K562 (cell line): ENCODE results near the gene MGAT1. TPM values are rescaled to one million over a fixed set of nuclear protein-coding genes. Genes with fewer than 3 reads are reported as not detected.
A peak's percentile ranks its signal among the peaks of the same experiment; 100 is the strongest.

Experiments
- CCAR2 ChIP-seq: fragments of 200-400 bp; formaldehyde crosslinking; IDR thresholded peaks from 2 replicates; pipeline ENCODE4 v1.6.1; 2017; ENCODE audit warnings: mild to moderate bottlenecking, low read depth, low read length
- GTF2F1 ChIP-seq: IDR thresholded peaks from 2 replicates; pipeline ENCODE4 v1.6.1; 2011; ENCODE audit warnings: low read depth, low read length, improper control_type of control experiment
- HDAC2 ChIP-seq: fragments of 450-650 bp; IDR thresholded peaks from 2 replicates; pipeline ENCODE4 v1.6.1; 2016; ENCODE audit warnings: mild to moderate bottlenecking
- SAP30 ChIP-seq: fragments of 200-600 bp; sonication (generic); IDR thresholded peaks from 2 replicates; pipeline ENCODE4 v1.6.1; 2012; ENCODE audit warnings: borderline replicate concordance, low read depth, mild to moderate bottlenecking, moderate library complexity, low read length, control low read depth, inconsistent platforms; ENCODE audit not compliant: insufficient read depth, poor library complexity, severe bottlenecking
- SMARCA4 ChIP-seq: fragments of 450-650 bp; IDR thresholded peaks from 2 replicates; pipeline ENCODE4 v1.6.1; 2016
- SMARCB1 ChIP-seq: IDR thresholded peaks from 2 replicates; pipeline ENCODE4 v1.6.1; 2011; ENCODE audit warnings: improper control_type of control experiment, low read depth; ENCODE audit not compliant: insufficient read length
- TAF1 ChIP-seq: IDR thresholded peaks from 2 replicates; pipeline ENCODE4 v1.6.1; 2011; ENCODE audit warnings: mild to moderate bottlenecking, low read length, moderate library complexity; ENCODE audit not compliant: insufficient read depth, control insufficient read depth, severe bottlenecking; ENCODE audit errors: extremely low read depth
- TEAD2 ChIP-seq: fragments of 450-650 bp; IDR thresholded peaks from 2 replicates; pipeline ENCODE4 v1.6.1; 2016; ENCODE audit warnings: missing genetic modification characterization, control low read depth, missing compliant biosample characterization
- ZNF398 ChIP-seq: fragments of 250-450 bp; sonication (Bioruptor Pico); IDR thresholded peaks from 2 replicates; pipeline ENCODE4 v1.8.0; 2021; ENCODE audit warnings: moderate library complexity, mild to moderate bottlenecking, inconsistent platforms
- ZNF436 ChIP-seq: fragments of 250-450, 450-650 bp; sonication (Bioruptor Pico); formaldehyde crosslinking; IDR thresholded peaks from 2 replicates; pipeline ENCODE4 v1.7.0; 2020; ENCODE audit warnings: mild to moderate bottlenecking
- ZNF695 ChIP-seq: fragments of 450-650 bp; formaldehyde crosslinking; IDR thresholded peaks from 2 replicates; pipeline ENCODE4 v1.4.0; 2020; ENCODE audit warnings: mild to moderate bottlenecking, moderate library complexity
- ZSCAN29 ChIP-seq: fragments of 450-650 bp; IDR thresholded peaks from 2 replicates; pipeline ENCODE4 v1.6.1; 2017
- ZSCAN32 ChIP-seq: fragments of 450-650 bp; formaldehyde crosslinking; IDR thresholded peaks from 2 replicates; pipeline ENCODE4 v1.4.0; 2020; ENCODE audit warnings: mild to moderate bottlenecking, moderate library complexity
- polyA plus RNA-seq, 8 experiments: library from polyadenylated mRNA; depleted of rRNA in 4 of 8; stranded (reverse) in 5 of 8; unstranded in 3 of 8; fragments of >200 nt; fragmentation: Nextera tagmentation in 2 of 8; fragmentation: Illumina TruSeq in 1 of 8; extraction: Ambion mirVana in 2 of 8; extraction: Trizol in 1 of 8; gene quantifications; 2 replicates each; pipeline versions ENCODE4 v1.2.1 to v1.2.3, GENCODE V29; 2011 to 2014; ENCODE audit warnings: inconsistent platforms in 1 of 8, missing spikeins in 1 of 8
- total RNA-seq, 7 experiments: library from RNA; depleted of rRNA in 6 of 7; stranded (reverse); fragments of >200 nt in 6 of 7; fragmentation: Illumina TruSeq in 2 of 7; extraction: Trizol in 2 of 7; gene quantifications; 2 replicates each; pipeline versions ENCODE4 v1.2.1 to v1.2.3, GENCODE V29; 2011 to 2021; ENCODE audit warnings: low replicate concordance in 1 of 7
- TF ChIP-seq, protein P1 (sequence below), 2 experiments: fragments of 450-650 bp; formaldehyde crosslinking in 1 of 2; IDR thresholded peaks; 2 replicates each; pipeline versions ENCODE4 v1.4.0 to v1.6.1; 2014 to 2020; ENCODE audit warnings: mild to moderate bottlenecking in 2 of 2, borderline replicate concordance in 1 of 2, low read depth in 1 of 2
- TF ChIP-seq, protein P2 (sequence below): fragments of 250-450 bp; sonication (Bioruptor Pico); IDR thresholded peaks from 2 replicates; pipeline ENCODE4 v1.5.0; 2020; ENCODE audit warnings: mild to moderate bottlenecking

The MGAT1 gene
- total and polyA plus RNA-seq, 9 of the 15 experiments (the other 6 are each of a cell fraction or from before 2014, with no cell fraction given), result 3.9 to 82.7 (median 44.5) TPM

DNA sequence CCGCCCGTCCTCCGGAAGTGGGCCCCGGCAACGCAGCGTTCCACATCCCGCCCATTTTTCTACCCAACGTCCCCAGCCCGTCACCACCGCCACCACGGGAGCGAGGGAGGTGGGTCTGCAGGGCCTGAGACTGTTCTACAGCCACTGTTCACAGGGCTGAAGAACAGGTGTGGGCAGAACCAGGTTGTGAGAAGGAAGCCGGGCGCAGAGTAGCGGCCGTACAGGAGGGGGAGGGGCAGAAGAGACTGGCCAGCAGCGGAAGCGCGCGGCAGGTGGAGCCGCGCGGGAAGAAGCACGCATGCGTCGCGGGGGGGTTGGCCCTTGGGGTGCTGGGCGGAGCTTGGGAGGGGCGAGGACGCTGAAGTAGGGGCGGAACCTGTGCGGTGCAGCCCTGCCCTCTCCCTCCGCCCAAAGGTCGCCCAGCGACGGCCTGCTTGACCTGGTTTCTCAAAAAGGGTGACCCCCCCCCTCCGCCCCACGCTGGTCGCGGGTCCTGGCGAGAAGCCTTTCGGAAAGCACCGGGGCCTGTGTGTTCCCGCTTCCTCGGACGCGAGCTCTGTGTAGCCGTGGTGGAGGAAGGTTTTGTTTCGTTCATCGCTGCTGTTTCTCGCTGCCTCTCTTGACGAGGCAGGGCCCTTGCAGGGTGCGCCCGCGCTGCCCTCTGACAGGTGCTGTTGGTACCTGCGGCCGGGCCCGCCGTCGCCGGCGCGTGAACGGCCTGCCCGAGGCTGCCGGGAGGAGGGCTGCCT is 7.8 kb upstream of the MGAT1 start (continued):
- TF ChIP-seq ZSCAN32, result 0 out of 2 replicates have a peak, but pooled peaks have one; percentile 34
- TF ChIP-seq SAP30, result no peak
- TF ChIP-seq ZNF436, result no peak
- peak; percentile 74; the same call in 1 of the 2 replicates for TF ChIP-seq HDAC2
- TF ChIP-seq ZNF398, result no peak
- TF ChIP-seq, protein P1, sequence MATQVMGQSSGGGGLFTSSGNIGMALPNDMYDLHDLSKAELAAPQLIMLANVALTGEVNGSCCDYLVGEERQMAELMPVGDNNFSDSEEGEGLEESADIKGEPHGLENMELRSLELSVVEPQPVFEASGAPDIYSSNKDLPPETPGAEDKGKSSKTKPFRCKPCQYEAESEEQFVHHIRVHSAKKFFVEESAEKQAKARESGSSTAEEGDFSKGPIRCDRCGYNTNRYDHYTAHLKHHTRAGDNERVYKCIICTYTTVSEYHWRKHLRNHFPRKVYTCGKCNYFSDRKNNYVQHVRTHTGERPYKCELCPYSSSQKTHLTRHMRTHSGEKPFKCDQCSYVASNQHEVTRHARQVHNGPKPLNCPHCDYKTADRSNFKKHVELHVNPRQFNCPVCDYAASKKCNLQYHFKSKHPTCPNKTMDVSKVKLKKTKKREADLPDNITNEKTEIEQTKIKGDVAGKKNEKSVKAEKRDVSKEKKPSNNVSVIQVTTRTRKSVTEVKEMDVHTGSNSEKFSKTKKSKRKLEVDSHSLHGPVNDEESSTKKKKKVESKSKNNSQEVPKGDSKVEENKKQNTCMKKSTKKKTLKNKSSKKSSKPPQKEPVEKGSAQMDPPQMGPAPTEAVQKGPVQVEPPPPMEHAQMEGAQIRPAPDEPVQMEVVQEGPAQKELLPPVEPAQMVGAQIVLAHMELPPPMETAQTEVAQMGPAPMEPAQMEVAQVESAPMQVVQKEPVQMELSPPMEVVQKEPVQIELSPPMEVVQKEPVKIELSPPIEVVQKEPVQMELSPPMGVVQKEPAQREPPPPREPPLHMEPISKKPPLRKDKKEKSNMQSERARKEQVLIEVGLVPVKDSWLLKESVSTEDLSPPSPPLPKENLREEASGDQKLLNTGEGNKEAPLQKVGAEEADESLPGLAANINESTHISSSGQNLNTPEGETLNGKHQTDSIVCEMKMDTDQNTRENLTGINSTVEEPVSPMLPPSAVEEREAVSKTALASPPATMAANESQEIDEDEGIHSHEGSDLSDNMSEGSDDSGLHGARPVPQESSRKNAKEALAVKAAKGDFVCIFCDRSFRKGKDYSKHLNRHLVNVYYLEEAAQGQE (IDR thresholded peaks at IDR 0.05; ENCODE audit: borderline replicate concordance), result peak; percentile 97
- TF ChIP-seq, protein P1 (CRISPR knock-in tag; IDR thresholded peaks at IDR 0.05; ENCODE audit: low read depth), result peak; percentile 56; the same call in 1 of the 2 replicates
- TF ChIP-seq TAF1, result peak; percentile 75
- TF ChIP-seq, protein P2, sequence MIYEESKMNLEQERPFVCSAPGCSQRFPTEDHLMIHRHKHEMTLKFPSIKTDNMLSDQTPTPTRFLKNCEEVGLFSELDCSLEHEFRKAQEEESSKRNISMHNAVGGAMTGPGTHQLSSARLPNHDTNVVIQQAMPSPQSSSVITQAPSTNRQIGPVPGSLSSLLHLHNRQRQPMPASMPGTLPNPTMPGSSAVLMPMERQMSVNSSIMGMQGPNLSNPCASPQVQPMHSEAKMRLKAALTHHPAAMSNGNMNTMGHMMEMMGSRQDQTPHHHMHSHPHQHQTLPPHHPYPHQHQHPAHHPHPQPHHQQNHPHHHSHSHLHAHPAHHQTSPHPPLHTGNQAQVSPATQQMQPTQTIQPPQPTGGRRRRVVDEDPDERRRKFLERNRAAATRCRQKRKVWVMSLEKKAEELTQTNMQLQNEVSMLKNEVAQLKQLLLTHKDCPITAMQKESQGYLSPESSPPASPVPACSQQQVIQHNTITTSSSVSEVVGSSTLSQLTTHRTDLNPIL (CRISPR knock-in tag), result no peak
- TF ChIP-seq ZNF695 (CRISPR knock-in tag), result 0 out of 2 replicates have a peak, but pooled peaks have one; percentile 14
- TF ChIP-seq CCAR2, result no peak
- no peak for TF ChIP-seq GTF2F1
- no peak for TF ChIP-seq SMARCB1
- TF ChIP-seq ZSCAN29, result no peak
- TF ChIP-seq TEAD2 (tag), result no peak
- peak; percentile 61; the same call in 1 of the 2 replicates for TF ChIP-seq SMARCA4
